ENCODE data around the gene NOP10. TPM values are rescaled to one million over a fixed set of nuclear protein-coding genes. Genes with fewer than 3 reads are reported as not detected.

NOP10 gene
- total and polyA plus RNA-seq, 2 of the 8 experiments (the other 6 are each of a cell fraction or from before 2014, with no cell fraction given), result 285 to 981 TPM

DNA sequence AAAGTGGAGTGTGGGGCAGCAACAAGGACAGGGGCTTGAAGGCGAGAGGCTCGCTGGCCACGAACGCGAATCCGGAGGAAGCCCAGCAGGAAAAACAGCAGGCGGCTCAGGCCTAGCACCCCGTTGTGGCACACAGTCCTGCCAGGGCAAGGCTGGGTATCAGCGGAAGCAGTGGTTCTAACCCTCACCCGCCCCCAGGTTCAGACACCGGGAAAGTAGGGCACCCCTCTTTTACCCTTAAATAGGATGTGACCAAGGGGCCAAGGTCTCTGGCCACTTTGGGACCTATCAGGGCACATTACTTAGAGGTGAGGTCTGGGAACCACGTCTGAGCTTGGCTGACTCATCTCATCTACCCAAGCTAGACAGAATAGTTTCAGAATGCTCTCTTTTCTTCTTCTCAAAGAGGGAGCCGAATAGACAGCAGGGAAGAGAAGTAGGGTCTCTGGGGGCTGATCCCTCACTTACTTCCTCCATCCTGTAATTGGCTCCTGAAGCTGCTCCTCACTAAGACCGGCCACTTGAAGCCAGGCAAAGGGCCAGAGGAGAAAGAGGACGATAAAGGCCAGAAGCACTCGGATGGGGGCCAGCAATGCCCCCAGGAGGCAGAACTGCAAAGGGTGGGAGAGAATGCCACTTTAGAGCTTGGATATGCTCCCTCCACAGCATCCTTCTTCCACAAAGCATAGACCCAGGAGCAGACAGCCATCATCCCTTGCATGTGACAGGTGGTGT is 22.3 kb upstream of the NOP10 start:
- Histone ChIP-seq H3K4me1 (replicated peaks in 1 of 4; ENCODE audit: control insufficient read depth in 3 of 4, insufficient read depth in 4 of 4, low read length in 3 of 4) (peaks cover 5 to 12% (median 7%) of the 10 kb centered on the region in 4 experiments), H3K4me3 (ENCODE audit: extremely low read depth in 1 of 4, insufficient read depth in 2 of 4, low read depth in 3 of 4, low read length in 4 of 4) (peak overlapping the region in 3 of 4 experiments; percentile 71 to 96 (median 80); a peak in 6 of 8 replicates), H3K23ac (ENCODE audit: insufficient read length) (no peak overlapping the region), H3K14ac (ENCODE audit: insufficient read length) (no peak overlapping the region), H2AK5ac (ENCODE audit: low read depth, low read length) (peak overlapping the region; percentile 15; the same call in 1 of the 2 replicates), H3K27ac (ENCODE audit: low read depth, low read length) (no peak overlapping the region), H3K23me2 (ENCODE audit: low read depth, low read length) (peaks cover 4% of the 10 kb centered on the region; the same call in 1 of the 2 replicates), H3K9me3 (ENCODE audit: insufficient read depth in 2 of 2, low read depth in 1 of 2, low read length in 1 of 2) (no peaks in the 10 kb centered on the region), H3K4ac (replicated peaks; ENCODE audit: insufficient read length, low read depth, low read length) (no peak overlapping the region), H4K8ac (ENCODE audit: extremely low read depth, insufficient read depth, low read length) (peak overlapping the region; percentile 4; the same call in 1 of the 2 replicates), H2BK20ac (ENCODE audit: low read length) (no peak overlapping the region), H3K79me2 (ENCODE audit: control insufficient read depth in 1 of 2, insufficient read depth in 2 of 2, low read length in 2 of 2) (peaks cover 4 to 21% of the 10 kb centered on the region in 2 experiments; a peak in 3 of 4 replicates), H2BK15ac (ENCODE audit: low read length) (no peak overlapping the region), H4K20me1 (replicated peaks in 1 of 2; ENCODE audit: control insufficient read depth in 1 of 2, insufficient read depth in 2 of 2, low read length in 2 of 2) (peaks cover 8% of the 10 kb centered on the region in 2 experiments), H2BK5ac (ENCODE audit: low read depth, low read length) (no peak overlapping the region), H3K4me2 (ENCODE audit: insufficient read depth in 1 of 2, low read depth in 2 of 2, low read length in 2 of 2) (peak overlapping the region; percentile 26 to 93), H3K18ac (ENCODE audit: extremely low read depth, low read length) (no peak overlapping the region), H3K56ac (replicated peaks; ENCODE audit: insufficient read length, low read depth, low read length) (no peak overlapping the region), H2BK120ac (replicated peaks; ENCODE audit: low read depth, low read length) (no peak overlapping the region), H3K27me3 (replicated peaks in 1 of 4; ENCODE audit: control insufficient read depth in 3 of 4, extremely low read depth in 1 of 4, insufficient read depth in 3 of 4, low read length in 3 of 4) (no peaks in the 10 kb centered on the region), H4K91ac (replicated peaks; ENCODE audit: insufficient read length, low read length) (no peak overlapping the region), H3K9ac (replicated peaks in 1 of 4; ENCODE audit: extremely low read depth in 1 of 4, low read depth in 3 of 4, low read length in 3 of 4) (no peak overlapping the region), H3K36me3 (ENCODE audit: control insufficient read depth in 2 of 4, insufficient read depth in 4 of 4, low read length in 3 of 4) (peaks cover 0 to 20% (median 11%) of the 10 kb centered on the region in 4 experiments; a peak in 7 of 8 replicates), H3K79me1 (ENCODE audit: low read depth, low read length) (peaks cover 14% of the 10 kb centered on the region), H2AFZ (ENCODE audit: low read length) (no peak overlapping the region), H4K5ac (ENCODE audit: insufficient read length, low read depth, low read length) (no peak overlapping the region), H2BK12ac (ENCODE audit: low read depth, low read length) (0 out of 2 replicates have a peak overlapping the region, but pooled peaks have one; percentile 17)
- CTCF ChIA-PET (ENCODE audit: partially characterized antibody), result interaction anchor here (0.6 to 2.6 kb wide), 3 partner anchors 10 to 268 kb away, joined by 3 to 16 read pairs (median 3); partner anchors contain the start of genes NOP10 and NUTM1
- FAIRE-seq (no peak), DNase-seq (ENCODE audit: low read depth in 1 of 2, low spot score in 2 of 2) (no peak)
- POLR2A ChIA-PET (ENCODE audit: partially characterized antibody), result interaction anchor here (1.1 to 4.2 kb wide), 5 partner anchors 8 to 199 kb away, joined by 4 to 35 read pairs (median 18); partner anchors contain the start of genes NOP10, NUTM1 and SLC12A6
- 88% methylated on average over 16 of the region's 16 CpGs; no CpG with 5 or more reads in 1 of the 2 experiments for WGBS, 2 experiments (ENCODE audit: extremely low coverage in 1 of 2, insufficient coverage in 1 of 2, insufficient read length in 1 of 2, insufficient replicate concordance in 2 of 2, low coverage in 1 of 2, low lambda C conversion rate in 2 of 2, missing lambda C conversion rate in 1 of 2)
- no peak for TF ChIP-seq CBX5 (IDR thresholded peaks at IDR 0.05; ENCODE audit: low read depth, low read length)
- no peak for TF ChIP-seq ASH2L (IDR thresholded peaks at IDR 0.05; ENCODE audit: low read length)
- TF ChIP-seq, protein P1, sequence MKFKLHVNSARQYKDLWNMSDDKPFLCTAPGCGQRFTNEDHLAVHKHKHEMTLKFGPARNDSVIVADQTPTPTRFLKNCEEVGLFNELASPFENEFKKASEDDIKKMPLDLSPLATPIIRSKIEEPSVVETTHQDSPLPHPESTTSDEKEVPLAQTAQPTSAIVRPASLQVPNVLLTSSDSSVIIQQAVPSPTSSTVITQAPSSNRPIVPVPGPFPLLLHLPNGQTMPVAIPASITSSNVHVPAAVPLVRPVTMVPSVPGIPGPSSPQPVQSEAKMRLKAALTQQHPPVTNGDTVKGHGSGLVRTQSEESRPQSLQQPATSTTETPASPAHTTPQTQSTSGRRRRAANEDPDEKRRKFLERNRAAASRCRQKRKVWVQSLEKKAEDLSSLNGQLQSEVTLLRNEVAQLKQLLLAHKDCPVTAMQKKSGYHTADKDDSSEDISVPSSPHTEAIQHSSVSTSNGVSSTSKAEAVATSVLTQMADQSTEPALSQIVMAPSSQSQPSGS (IDR thresholded peaks at IDR 0.05; ENCODE audit: low read length), result no peak
- TF ChIP-seq, protein P2, sequence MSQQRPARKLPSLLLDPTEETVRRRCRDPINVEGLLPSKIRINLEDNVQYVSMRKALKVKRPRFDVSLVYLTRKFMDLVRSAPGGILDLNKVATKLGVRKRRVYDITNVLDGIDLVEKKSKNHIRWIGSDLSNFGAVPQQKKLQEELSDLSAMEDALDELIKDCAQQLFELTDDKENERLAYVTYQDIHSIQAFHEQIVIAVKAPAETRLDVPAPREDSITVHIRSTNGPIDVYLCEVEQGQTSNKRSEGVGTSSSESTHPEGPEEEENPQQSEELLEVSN (IDR thresholded peaks at IDR 0.05), result no peak
- no peak for TF ChIP-seq HDAC6 (IDR thresholded peaks at IDR 0.05; ENCODE audit: low read depth, low read length)
- no peak for TF ChIP-seq CHD2 (IDR thresholded peaks at IDR 0.05; ENCODE audit: low read length)
- TF ChIP-seq TBP (IDR thresholded peaks at IDR 0.05; ENCODE audit: low read depth, low read length), result no peak
- no peak for TF ChIP-seq JUND (IDR thresholded peaks at IDR 0.05; ENCODE audit: low read length)
- 0 out of 2 replicates have a peak, but pooled peaks have one; percentile 34 for TF ChIP-seq SP1 (IDR thresholded peaks at IDR 0.05; ENCODE audit: low read depth, low read length)

Measured in H1 (cell line).